GM12872 (cell line): ENCODE measurements around the gene GAPDHS.

Experiments
- CTCF ChIP-seq: IDR thresholded peaks from 3 replicates; pipeline ENCODE4 v1.5.1; 2011; ENCODE audit warnings: low read depth, mild to moderate bottlenecking, low read length, moderate library complexity; ENCODE audit not compliant: insufficient read depth

GAPDHS gene

GRCh38 chr19:35559781-35560180, 26.5 kb downstream of the GAPDHS start:
- TF ChIP-seq CTCF: no peak

- no peak for TF ChIP-seq CTCF
Observed at GRCh38 chr19:35560271-35560670, 27.0 kb downstream of the GAPDHS start.

- no peak for TF ChIP-seq CTCF
Observed at GRCh38 chr19:35560677-35561076, 27.4 kb downstream of the GAPDHS start.

GRCh38 chr19:35561436-35561835, 28.2 kb downstream of the GAPDHS start:
- TF ChIP-seq CTCF: no peak

DNA sequence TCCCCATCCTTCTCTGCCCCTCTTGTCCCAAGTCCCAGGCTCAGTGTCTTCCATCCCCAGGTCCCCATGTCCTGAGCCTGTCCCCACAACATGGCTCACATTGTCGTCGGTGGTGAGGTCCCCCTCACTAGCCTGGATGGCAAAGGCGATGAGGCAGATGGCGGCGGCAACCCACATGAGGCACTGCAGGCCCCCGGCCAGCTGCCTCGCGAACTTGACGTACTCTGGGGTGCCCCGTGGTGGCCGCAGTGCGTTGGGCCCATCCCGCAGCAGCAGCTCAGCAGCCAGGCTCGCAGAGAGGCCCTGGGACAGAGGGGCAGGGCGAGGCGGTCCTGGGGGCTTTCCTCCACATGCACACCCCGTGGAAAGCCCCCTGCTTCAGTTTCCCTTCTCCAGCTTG, 29.1 kb downstream of the GAPDHS start:
- no peak for TF ChIP-seq CTCF

- no peak for TF ChIP-seq CTCF
Observed at GRCh38 chr19:35562776-35563175, 29.5 kb downstream of the GAPDHS start.

DNA sequence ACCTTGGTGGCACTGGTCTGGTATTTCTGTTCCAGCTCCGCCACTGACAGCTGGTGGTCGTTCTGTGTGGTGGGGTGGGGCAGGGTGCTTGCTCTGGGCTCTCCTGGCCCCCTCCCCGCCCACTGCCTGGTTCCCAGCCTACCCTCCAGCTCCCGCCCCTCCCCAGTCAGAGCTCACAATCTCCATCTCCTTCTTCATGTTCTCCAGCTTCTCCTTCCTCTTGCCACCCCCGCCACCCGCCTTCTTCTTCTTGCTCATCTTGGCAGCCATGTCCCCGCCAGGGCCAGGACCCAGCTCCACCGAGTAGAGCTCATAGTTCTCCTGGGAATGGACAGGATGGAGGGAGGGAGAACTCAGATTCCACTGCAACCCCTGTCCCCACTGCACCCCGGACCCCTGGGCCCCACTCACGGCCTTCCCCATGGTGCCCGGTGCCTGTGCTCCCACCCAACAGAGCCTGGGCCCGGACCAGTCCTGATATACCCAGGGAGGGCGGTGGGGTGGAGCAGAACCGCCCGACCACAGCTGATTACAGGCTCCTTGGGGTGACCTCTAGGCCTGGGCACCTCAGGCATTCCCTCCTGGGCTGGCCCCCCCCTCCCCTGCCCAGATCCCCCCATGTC, 30.1 kb downstream of the GAPDHS start, which contains the start of gene ATP4A:
TSS of gene ATP4A (minus strand) at position 452 of the 623 bp plus-strand sequence. CDS start at position 423, 29 bp downstream.
- TF ChIP-seq CTCF: no peak
